Loucy (cell line): Measurements from ENCODE around the gene SOX12.
A peak's percentile ranks its signal among the peaks of the same experiment; 100 is the strongest.

Experiments
- H2AFZ ChIP-seq: fragments of 200-600 bp; sonication (generic); 2 replicates; pipeline ENCODE4 v1.6.0; 2016; ENCODE audit warnings: antibody characterized with exemption, mild to moderate bottlenecking, low read length, moderate library complexity
- H3F3A ChIP-seq: fragments of 200-600 bp; 2 replicates; pipeline ENCODE4 v1.6.0; 2016; ENCODE audit warnings: antibody characterized with exemption, low read depth, mild to moderate bottlenecking
- H3K27me3 ChIP-seq: fragments of 200-600 bp; sonication (generic); 2 replicates; pipeline ENCODE4 v1.6.1; 2014; ENCODE audit warnings: low read length, mild to moderate bottlenecking; ENCODE audit not compliant: insufficient read depth, poor library complexity, severe bottlenecking
- H3K36me3 ChIP-seq: fragments of 200-600 bp; sonication (generic); 2 replicates; pipeline ENCODE4 v1.6.1; 2016; ENCODE audit warnings: low read length; ENCODE audit not compliant: insufficient read depth
- H3K4me1 ChIP-seq: fragments of 200-600 bp; sonication (generic); 2 replicates; pipeline ENCODE4 v1.5.1; 2014; ENCODE audit warnings: low read length, mild to moderate bottlenecking; ENCODE audit not compliant: insufficient read depth, poor library complexity, severe bottlenecking
- H3K4me2 ChIP-seq: fragments of 200-600 bp; sonication (generic); 2 replicates; pipeline ENCODE4 v1.6.0; 2014; ENCODE audit warnings: antibody characterized with exemption, low read length, low read depth, mild to moderate bottlenecking; ENCODE audit not compliant: poor library complexity, severe bottlenecking
- H3K4me3 ChIP-seq: fragments of 200-600 bp; sonication (generic); 2 replicates; pipeline ENCODE4 v1.5.1; 2014; ENCODE audit warnings: low read length, mild to moderate bottlenecking, mixed read lengths; ENCODE audit not compliant: poor library complexity, severe bottlenecking
- H3K79me2 ChIP-seq: fragments of 200-600 bp; sonication (generic); 2 replicates; pipeline ENCODE4 v1.6.1; 2014; ENCODE audit warnings: low read length; ENCODE audit not compliant: insufficient read depth
- H3K9ac ChIP-seq: fragments of 200-600 bp; sonication (generic); 2 replicates; pipeline ENCODE4 v1.6.0; 2014; ENCODE audit warnings: mild to moderate bottlenecking, low read depth, low read length, moderate library complexity; ENCODE audit not compliant: poor library complexity, severe bottlenecking
- H3K9me2 ChIP-seq: fragments of 200-600 bp; sonication (generic); replicated peaks from 2 replicates; pipeline ENCODE4 v1.6.1; 2016; ENCODE audit warnings: low read depth, low read length, mixed read lengths
- H3K9me3 ChIP-seq: fragments of 200-600 bp; sonication (generic); 2 replicates; pipeline ENCODE4 v1.6.1; 2014; ENCODE audit warnings: mild to moderate bottlenecking, antibody characterized with exemption, low read length, low read depth; ENCODE audit not compliant: insufficient read depth
- H4K20me1 ChIP-seq: fragments of 200-600 bp; sonication (generic); 2 replicates; pipeline ENCODE4 v1.6.0; 2014; ENCODE audit warnings: antibody characterized with exemption, low read length, mild to moderate bottlenecking; ENCODE audit not compliant: insufficient read depth, poor library complexity, severe bottlenecking
- EZH2phosphoT487 ChIP-seq: fragments of 200-600 bp; IDR thresholded peaks from 2 replicates; pipeline ENCODE4 v1.6.1; 2018; ENCODE audit warnings: antibody characterized with exemption, mild to moderate bottlenecking, moderate library complexity, borderline replicate concordance
- TF ChIP-seq, protein P1 (sequence below): fragments of 200-600 bp; sonication (generic); conservative IDR thresholded peaks from 2 replicates; pipeline ENCODE4 v1.5.1; 2014; ENCODE audit warnings: mild to moderate bottlenecking, antibody characterized with exemption, low read length

The SOX12 gene

DNA sequence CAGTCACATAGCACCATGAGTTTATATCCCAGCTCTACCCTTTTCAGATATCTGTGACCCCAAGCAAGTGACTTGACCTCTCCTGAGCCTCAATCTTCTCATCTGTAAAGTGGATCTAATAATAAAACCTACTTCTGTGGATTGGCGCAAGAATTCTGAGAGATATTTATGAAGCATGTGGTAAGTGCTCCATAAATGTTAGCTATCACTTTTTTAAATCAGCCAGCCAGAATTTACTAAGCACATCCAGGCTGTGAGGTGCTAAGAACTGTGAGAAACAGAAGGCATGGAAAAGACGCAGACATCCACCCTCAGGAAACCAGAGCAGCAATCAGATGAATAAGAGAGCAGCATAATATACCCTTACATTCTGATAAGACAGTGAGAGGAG is 35.7 kb upstream of the SOX12 start:
- Histone ChIP-seq H3K9me3 (no peaks in the 10 kb centered on the region), H3K36me3 (no peaks in the 10 kb centered on the region), H3F3A (no peaks in the 10 kb centered on the region), H2AFZ (peak overlapping the region; percentile 99), H3K27me3 (no peaks in the 10 kb centered on the region), H3K79me2 (peaks cover 13% of the 10 kb centered on the region), H3K4me2 (peak overlapping the region; percentile 84), H3K9ac (peak overlapping the region; percentile 93), H3K9me2 (no peaks in the 10 kb centered on the region), H3K4me3 (peak overlapping the region; percentile 97), H4K20me1 (no peaks in the 10 kb centered on the region), H3K4me1 (peaks cover 30% of the 10 kb centered on the region)
- TF ChIP-seq, protein P1, sequence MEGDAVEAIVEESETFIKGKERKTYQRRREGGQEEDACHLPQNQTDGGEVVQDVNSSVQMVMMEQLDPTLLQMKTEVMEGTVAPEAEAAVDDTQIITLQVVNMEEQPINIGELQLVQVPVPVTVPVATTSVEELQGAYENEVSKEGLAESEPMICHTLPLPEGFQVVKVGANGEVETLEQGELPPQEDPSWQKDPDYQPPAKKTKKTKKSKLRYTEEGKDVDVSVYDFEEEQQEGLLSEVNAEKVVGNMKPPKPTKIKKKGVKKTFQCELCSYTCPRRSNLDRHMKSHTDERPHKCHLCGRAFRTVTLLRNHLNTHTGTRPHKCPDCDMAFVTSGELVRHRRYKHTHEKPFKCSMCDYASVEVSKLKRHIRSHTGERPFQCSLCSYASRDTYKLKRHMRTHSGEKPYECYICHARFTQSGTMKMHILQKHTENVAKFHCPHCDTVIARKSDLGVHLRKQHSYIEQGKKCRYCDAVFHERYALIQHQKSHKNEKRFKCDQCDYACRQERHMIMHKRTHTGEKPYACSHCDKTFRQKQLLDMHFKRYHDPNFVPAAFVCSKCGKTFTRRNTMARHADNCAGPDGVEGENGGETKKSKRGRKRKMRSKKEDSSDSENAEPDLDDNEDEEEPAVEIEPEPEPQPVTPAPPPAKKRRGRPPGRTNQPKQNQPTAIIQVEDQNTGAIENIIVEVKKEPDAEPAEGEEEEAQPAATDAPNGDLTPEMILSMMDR, result no peak
- no peak for TF ChIP-seq EZH2phosphoT487

DNA sequence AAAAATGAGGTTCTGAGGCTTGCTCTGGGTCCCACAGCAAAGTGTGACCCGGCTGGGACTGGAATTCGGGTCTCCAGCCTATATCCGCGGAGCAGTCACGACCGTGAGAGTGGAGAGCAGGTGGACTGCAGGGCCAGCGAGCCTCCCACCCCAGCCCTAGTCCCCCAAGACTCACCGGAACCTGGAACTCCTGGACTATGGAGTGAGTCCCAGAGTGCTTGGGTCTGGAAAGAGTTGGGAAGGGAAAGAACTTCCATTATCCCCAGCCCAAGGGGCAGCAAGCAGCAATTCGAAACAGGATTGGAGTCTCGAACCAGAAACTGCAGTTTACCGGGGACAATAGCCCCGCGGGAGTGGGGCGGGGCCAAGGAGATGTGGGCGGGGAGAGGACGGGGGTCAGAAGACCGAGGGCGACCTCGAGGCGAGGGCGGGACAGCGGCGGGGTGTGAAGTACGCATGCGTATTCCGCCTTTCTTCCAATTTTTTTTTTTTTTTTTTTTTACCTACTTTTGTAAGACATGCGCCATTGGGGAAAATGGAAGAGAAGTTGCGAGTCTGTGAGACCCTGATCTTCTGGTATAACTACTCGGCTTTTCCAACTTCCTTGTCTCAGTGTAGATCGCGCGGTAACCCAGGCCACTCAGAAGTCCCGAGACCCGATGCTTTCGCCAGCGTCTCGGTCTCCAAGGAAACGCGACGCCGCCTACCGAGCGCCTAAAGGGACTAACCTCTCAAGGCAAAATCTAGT is 35.1 kb upstream of the SOX12 start, which contains the start of gene C20orf96:
TSS of gene C20orf96 (minus strand) at position 667 of the 748 bp plus-strand sequence. CDS start at position 527, 140 bp downstream.
- Histone ChIP-seq H2AFZ (peak within 1 kb of the TSS; percentile 99), H3K9me2 (no peaks in the 10 kb centered on the region), H3K9me3 (no peaks in the 10 kb centered on the region), H3F3A (no peaks in the 10 kb centered on the region; the same call in 1 of the 2 replicates), H3K4me3 (peak within 1 kb of the TSS; percentile 97), H3K9ac (peak within 1 kb of the TSS; percentile 93), H4K20me1 (no peaks in the 10 kb centered on the region), H3K36me3 (no peaks in the 10 kb centered on the region), H3K4me1 (peaks cover 30% of the 10 kb centered on the region), H3K4me2 (peak within 1 kb of the TSS; percentile 84), H3K79me2 (peaks cover 13% of the 10 kb centered on the region), H3K27me3 (no peaks in the 10 kb centered on the region)
- TF ChIP-seq EZH2phosphoT487, result no peak
- TF ChIP-seq, protein P1, result no peak

DNA sequence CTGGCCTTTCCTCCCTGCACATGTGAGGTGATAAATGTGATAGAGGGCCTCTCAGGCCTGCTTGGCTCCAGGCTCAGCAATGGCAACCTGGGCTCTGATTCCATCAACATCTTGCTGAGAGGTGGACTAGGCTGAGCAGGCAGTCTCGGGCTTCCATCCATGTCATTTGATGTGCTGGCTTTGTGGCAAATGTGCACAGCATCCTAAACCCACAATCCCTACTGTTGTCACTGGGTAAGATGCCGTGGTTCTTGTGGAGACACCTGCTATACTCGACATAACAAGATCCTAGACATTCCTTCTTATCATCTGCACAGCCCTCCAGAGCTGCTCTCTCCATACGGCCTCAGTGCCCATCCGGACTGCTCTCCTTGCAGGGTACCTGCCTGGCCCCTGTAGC is 30.8 kb upstream of the SOX12 start:
- no peaks in the 10 kb centered on the region for H3K27me3 ChIP-seq
- no peak overlapping the region for H3K4me2 ChIP-seq
- TF ChIP-seq, protein P1, result no peak
- no peak for TF ChIP-seq EZH2phosphoT487
- H3K4me3 ChIP-seq, result no peak overlapping the region
- peaks cover 36% of the 10 kb centered on the region for H3K4me1 ChIP-seq
- no peaks in the 10 kb centered on the region for H3K36me3 ChIP-seq
- no peaks in the 10 kb centered on the region for H3K9me3 ChIP-seq
- H3K79me2 ChIP-seq, result peaks cover 34% of the 10 kb centered on the region
- no peaks in the 10 kb centered on the region; the same call in 1 of the 2 replicates for H3F3A ChIP-seq
- no peaks in the 10 kb centered on the region for H3K9me2 ChIP-seq
- peaks cover 11% of the 10 kb centered on the region for H4K20me1 ChIP-seq
- H2AFZ ChIP-seq, result no peak overlapping the region
- no peak overlapping the region for H3K9ac ChIP-seq
